Smooth muscle cell (in vitro differentiated cells): Measurements from ENCODE around the gene CLTC. TPM values are rescaled to one million over a fixed set of nuclear protein-coding genes. Genes with fewer than 3 reads are reported as not detected.

Source experiments
- DNase-seq: peaks from one replicate; lab custom pipeline; 2025; ENCODE audit not compliant: unreplicated experiment; lab: John Stamatoyannopoulos, UW
- H2AFZ ChIP-seq: fragments of 200-600 bp; sonication (generic); 2 replicates; pipeline ENCODE4 v1.6.0; 2016; ENCODE audit warnings: antibody characterized with exemption, low read depth, mild to moderate bottlenecking
- H3F3A ChIP-seq: fragments of 200-600 bp; sonication (generic); 2 replicates; pipeline ENCODE4 v1.6.0; 2017; ENCODE audit warnings: antibody characterized with exemption, low read depth
- H3K27ac ChIP-seq: fragments of 200-600 bp; sonication (generic); 2 replicates; pipeline ENCODE4 v1.5.1; 2016; ENCODE audit warnings: low read depth, mild to moderate bottlenecking
- H3K27me3 ChIP-seq: fragments of 200-600 bp; sonication (generic); 2 replicates; pipeline ENCODE4 v1.6.1; 2016; ENCODE audit warnings: low read depth, mild to moderate bottlenecking
- H3K36me3 ChIP-seq: fragments of 200-600 bp; sonication (generic); 2 replicates; pipeline ENCODE4 v1.5.1; 2016; ENCODE audit warnings: low read depth
- H3K4me1 ChIP-seq: fragments of 200-600 bp; sonication (generic); 2 replicates; pipeline ENCODE4 v1.5.1; 2016; ENCODE audit warnings: low read depth
- H3K4me2 ChIP-seq: fragments of 200-600 bp; sonication (generic); 2 replicates; pipeline ENCODE4 v1.6.0; 2016; ENCODE audit warnings: mild to moderate bottlenecking
- H3K4me3 ChIP-seq: fragments of 200-600 bp; sonication (generic); 2 replicates; pipeline ENCODE4 v1.5.1; 2016; ENCODE audit warnings: mild to moderate bottlenecking
- H3K79me2 ChIP-seq: fragments of 200-600 bp; sonication (generic); 2 replicates; pipeline ENCODE4 v1.6.0; 2016; ENCODE audit warnings: low read depth, mild to moderate bottlenecking
- H3K9ac ChIP-seq: fragments of 200-600 bp; sonication (generic); 2 replicates; pipeline ENCODE4 v1.6.0; 2016; ENCODE audit warnings: low read depth
- H3K9me3 ChIP-seq: fragments of 200-600 bp; sonication (generic); replicated peaks from 2 replicates; pipeline ENCODE4 v1.5.1; 2016; ENCODE audit warnings: low read depth
- H4K20me1 ChIP-seq: fragments of 200-600 bp; sonication (generic); 2 replicates; pipeline ENCODE4 v1.6.0; 2016; ENCODE audit warnings: low read depth
- WGBS: methylation state at CpG from one replicate; pipeline ENCODE4 v1.1.7; 2016; ENCODE audit warnings: low lambda C conversion rate; 5-methylcytosine and 5-hydroxymethylcytosine counted together
- polyA plus RNA-seq: library from polyadenylated mRNA; unstranded; fragments of >200 nt; fragmentation: Nextera tagmentation; extraction: Ambion mirVana; gene quantifications from 2 replicates; pipeline ENCODE4 v1.2.1, GENCODE V29; 2016
- total RNA-seq: library from RNA; depleted of rRNA; stranded (reverse); fragments of >200 nt; gene quantifications from 2 replicates; pipeline ENCODE4 v1.2.3, GENCODE V29; 2014
- TF ChIP-seq, protein P1 (sequence below): fragments of 200-600 bp; sonication (generic); IDR thresholded peaks from 2 replicates; pipeline ENCODE4 v1.5.1; 2017; ENCODE audit warnings: borderline replicate concordance, mild to moderate bottlenecking, antibody characterized with exemption; ENCODE audit not compliant: insufficient read depth, poor library complexity, severe bottlenecking

CLTC gene
- total and polyA plus RNA-seq, 2 experiments from 2014 or later, result 102 to 362 TPM

DNA sequence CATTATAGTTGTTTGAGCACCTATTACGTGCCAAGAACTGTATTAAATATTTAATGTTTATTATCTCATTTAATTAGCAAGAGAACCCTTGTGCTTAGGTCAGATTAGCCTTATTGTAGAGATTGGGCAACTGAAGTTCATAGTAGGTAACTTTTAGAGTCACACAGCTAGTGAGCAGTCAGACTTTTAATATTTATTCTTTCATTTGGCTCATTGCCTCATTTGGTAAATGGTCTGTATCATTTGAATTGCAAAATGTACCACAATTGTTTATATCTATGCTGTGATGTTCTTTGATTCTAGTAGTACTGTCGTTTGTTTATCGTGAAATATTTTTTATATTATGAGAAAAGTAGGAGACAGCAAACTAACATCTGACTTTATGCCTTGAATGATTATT is 7.6 kb downstream of the CLTC start:
- H3K4me1 ChIP-seq, result peaks cover 25% of the 10 kb centered on the region
- 89% methylated on average over 3 of the region's 3 CpGs for WGBS

DNA sequence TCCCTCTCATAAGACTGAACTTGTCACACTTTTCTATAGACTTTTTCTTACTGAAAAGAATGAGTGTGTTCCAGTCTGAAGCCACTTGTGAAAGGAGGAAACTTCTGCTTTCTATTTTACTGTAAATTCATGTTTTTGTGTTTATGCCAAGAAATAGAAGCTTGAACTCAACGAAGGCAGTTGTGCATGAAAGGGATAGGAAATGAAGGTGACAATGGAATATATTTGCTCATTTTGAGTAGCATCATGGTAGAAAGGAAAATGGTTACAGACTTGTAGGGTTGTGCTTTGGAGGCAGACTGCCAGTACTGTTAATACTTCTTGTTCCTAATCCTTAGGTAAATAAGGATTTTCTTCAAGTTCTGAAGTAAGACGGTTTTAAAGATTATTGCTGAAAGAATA is 8.1 kb downstream of the CLTC start:
- Histone ChIP-seq H3K9ac (no peak overlapping the region), H2AFZ (no peak overlapping the region), H3K4me3 (no peak overlapping the region), H3K27me3 (no peaks in the 10 kb centered on the region), H3K79me2 (peaks cover 100% of the 10 kb centered on the region), H3K4me2 (peak overlapping the region; percentile 11), H4K20me1 (peaks cover 100% of the 10 kb centered on the region), H3K36me3 (no peaks in the 10 kb centered on the region), H3F3A (peaks cover 32% of the 10 kb centered on the region), H3K27ac (peak overlapping the region; percentile 48), H3K9me3 (no peaks in the 10 kb centered on the region), H3K4me1 (peaks cover 20% of the 10 kb centered on the region)
- WGBS, result 45% methylated on average over 2 of the region's 2 CpGs
- no peak for DNase-seq
- TF ChIP-seq, protein P1, sequence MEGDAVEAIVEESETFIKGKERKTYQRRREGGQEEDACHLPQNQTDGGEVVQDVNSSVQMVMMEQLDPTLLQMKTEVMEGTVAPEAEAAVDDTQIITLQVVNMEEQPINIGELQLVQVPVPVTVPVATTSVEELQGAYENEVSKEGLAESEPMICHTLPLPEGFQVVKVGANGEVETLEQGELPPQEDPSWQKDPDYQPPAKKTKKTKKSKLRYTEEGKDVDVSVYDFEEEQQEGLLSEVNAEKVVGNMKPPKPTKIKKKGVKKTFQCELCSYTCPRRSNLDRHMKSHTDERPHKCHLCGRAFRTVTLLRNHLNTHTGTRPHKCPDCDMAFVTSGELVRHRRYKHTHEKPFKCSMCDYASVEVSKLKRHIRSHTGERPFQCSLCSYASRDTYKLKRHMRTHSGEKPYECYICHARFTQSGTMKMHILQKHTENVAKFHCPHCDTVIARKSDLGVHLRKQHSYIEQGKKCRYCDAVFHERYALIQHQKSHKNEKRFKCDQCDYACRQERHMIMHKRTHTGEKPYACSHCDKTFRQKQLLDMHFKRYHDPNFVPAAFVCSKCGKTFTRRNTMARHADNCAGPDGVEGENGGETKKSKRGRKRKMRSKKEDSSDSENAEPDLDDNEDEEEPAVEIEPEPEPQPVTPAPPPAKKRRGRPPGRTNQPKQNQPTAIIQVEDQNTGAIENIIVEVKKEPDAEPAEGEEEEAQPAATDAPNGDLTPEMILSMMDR, result no peak

More for the DNA sequence above, 7.6 kb downstream of the CLTC start:
- TF ChIP-seq, protein P1, result no peak
- no peak for DNase-seq
- H3K27ac ChIP-seq, result peak overlapping the region; percentile 48
- H3K9ac ChIP-seq, result no peak overlapping the region
- peak overlapping the region; percentile 43 for H3K4me2 ChIP-seq
- H3K9me3 ChIP-seq, result no peaks in the 10 kb centered on the region
- no peak overlapping the region for H2AFZ ChIP-seq
- no peaks in the 10 kb centered on the region for H3K36me3 ChIP-seq
- peaks cover 100% of the 10 kb centered on the region for H3K79me2 ChIP-seq
- H3K4me3 ChIP-seq, result no peak overlapping the region
- H3F3A ChIP-seq, result peaks cover 27% of the 10 kb centered on the region
- H3K27me3 ChIP-seq, result no peaks in the 10 kb centered on the region
- peaks cover 100% of the 10 kb centered on the region for H4K20me1 ChIP-seq

DNA sequence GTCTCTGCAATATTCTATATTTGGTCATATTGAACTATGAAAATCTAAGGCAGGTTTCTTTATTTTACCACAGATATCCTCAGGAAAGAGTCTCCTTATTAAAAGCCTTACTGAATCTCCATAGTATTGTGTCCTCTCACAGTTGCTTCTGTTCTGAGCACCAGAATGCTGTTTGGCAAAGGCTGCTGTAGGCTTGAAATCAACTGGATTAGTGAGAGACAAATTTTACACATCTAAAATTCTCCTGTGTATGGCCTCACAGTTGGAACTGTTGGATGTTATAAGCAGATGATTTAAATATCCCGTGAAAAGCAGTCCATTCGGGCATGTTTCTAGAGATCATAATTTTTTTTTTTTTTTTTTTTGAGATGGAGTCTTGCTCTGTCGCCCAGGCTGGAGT is 9.5 kb downstream of the CLTC start:
- no peaks in the 10 kb centered on the region for H3K9me3 ChIP-seq
- peaks cover 100% of the 10 kb centered on the region for H3K79me2 ChIP-seq
- H3K9ac ChIP-seq, result no peak overlapping the region
- DNase-seq, result no peak
- TF ChIP-seq, protein P1, result no peak
- H3K4me1 ChIP-seq, result peaks cover 10% of the 10 kb centered on the region
- H2AFZ ChIP-seq, result no peak overlapping the region
- peaks cover 41% of the 10 kb centered on the region for H3F3A ChIP-seq
- H3K27me3 ChIP-seq, result no peaks in the 10 kb centered on the region
- 97% methylated on average over 3 of the region's 3 CpGs for WGBS
- H3K4me2 ChIP-seq, result no peak overlapping the region
- peak overlapping the region; percentile 40 for H3K27ac ChIP-seq
- no peaks in the 10 kb centered on the region for H3K36me3 ChIP-seq
- no peak overlapping the region for H3K4me3 ChIP-seq
- peaks cover 100% of the 10 kb centered on the region for H4K20me1 ChIP-seq

DNA sequence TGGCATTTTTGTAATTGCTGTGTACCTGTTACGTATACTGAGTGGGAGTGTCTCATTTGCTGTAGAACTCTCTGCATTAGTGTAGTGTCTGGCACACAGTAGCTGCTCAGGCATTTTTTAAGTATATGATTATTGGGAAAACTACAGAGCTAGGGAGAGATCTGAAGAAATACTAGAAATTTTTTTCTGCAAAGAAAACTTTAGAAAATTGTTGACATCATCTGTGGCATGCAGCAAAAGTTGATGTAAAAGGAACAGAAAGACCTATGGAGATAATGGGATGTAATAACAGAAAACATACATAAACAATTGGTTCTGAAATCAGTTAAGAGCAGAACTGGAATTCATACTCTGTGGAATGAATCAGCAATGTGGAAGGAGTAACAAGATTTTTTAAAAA is 11.6 kb downstream of the CLTC start:
- H3K27ac ChIP-seq, result peak overlapping the region; percentile 29
- peaks cover 100% of the 10 kb centered on the region for H3K79me2 ChIP-seq
- no peak overlapping the region for H3K4me3 ChIP-seq
- peaks cover 3% of the 10 kb centered on the region for H3K4me1 ChIP-seq
- H3K9me3 ChIP-seq, result no peaks in the 10 kb centered on the region
- no peak overlapping the region for H3K9ac ChIP-seq
- H3K4me2 ChIP-seq, result no peak overlapping the region
- H3K27me3 ChIP-seq, result no peaks in the 10 kb centered on the region
- WGBS, result 78% methylated on average over 1 of the region's 1 CpG
- TF ChIP-seq, protein P1, result no peak
- no peak overlapping the region for H2AFZ ChIP-seq
- H3K36me3 ChIP-seq, result no peaks in the 10 kb centered on the region
- peaks cover 100% of the 10 kb centered on the region for H4K20me1 ChIP-seq
- H3F3A ChIP-seq, result peaks cover 37% of the 10 kb centered on the region
- no peak for DNase-seq
